Thyroid gland (tissue), 4 donors: ENCODE results near the gene ITGBL1. TPM values are rescaled to one million over a fixed set of nuclear protein-coding genes. Genes with fewer than 3 reads are reported as not detected.
A peak's percentile ranks its signal among the peaks of the same experiment; 100 is the strongest.

ENCODE experiments used
- DNase-seq, 2 donors: peaks; one replicate each; pipeline ENCODE4 v3.0.0-alpha.2; 2019
- H3K27ac ChIP-seq, 3 donors: fragments of 200-600 bp; sonication (generic); 1 replicate in 2 of 3; 2 replicates in 1 of 3; pipeline ENCODE4 v1.5.1; 2016 to 2019; ENCODE audit warnings: mild to moderate bottlenecking in 1 of 3, moderate library complexity in 1 of 3
- H3K27me3 ChIP-seq: fragments of 200-600 bp; sonication (generic); one replicate; pipeline ENCODE4 v1.5.1; 2019
- H3K36me3 ChIP-seq, 2 donors: fragments of 200-600 bp; sonication (generic); one replicate each; pipeline ENCODE4 v1.5.1; 2016 to 2019
- H3K4me1 ChIP-seq, 2 donors: fragments of 200-600 bp; sonication (generic); one replicate each; pipeline ENCODE4 v1.5.1; 2017 to 2019
- H3K4me3 ChIP-seq, 3 donors: fragments of 200-600 bp; sonication (generic); replicated peaks in 1 of 3; 1 replicate in 2 of 3; 2 replicates in 1 of 3; pipeline ENCODE4 v1.5.1; 2016; ENCODE audit warnings: mild to moderate bottlenecking in 1 of 3
- H3K9me3 ChIP-seq: fragments of 200-600 bp; sonication (generic); one replicate; pipeline ENCODE4 v1.5.1; 2017
- CTCF ChIP-seq, 6 experiments: fragments of 200-600 bp in 3 of 6; fragments of 450-650 bp in 3 of 6; sonication (generic) in 3 of 6; IDR thresholded peaks; one replicate each; pipeline ENCODE4 v1.5.1; 2016 to 2019; ENCODE audit warnings: antibody characterized with exemption in 6 of 6, mild to moderate bottlenecking in 2 of 6, inconsistent platforms in 1 of 6, moderate library complexity in 1 of 6
- POLR2A ChIP-seq, 2 donors: fragments of 450-650 bp; IDR thresholded peaks; one replicate each; pipeline ENCODE4 v1.6.1; 2017; ENCODE audit warnings: antibody characterized with exemption in 2 of 2, mild to moderate bottlenecking in 2 of 2, moderate library complexity in 1 of 2
- WGBS, 2 donors: methylation state at CpG; one replicate each; pipeline ENCODE4 v1.1.5; 2017; 5-methylcytosine and 5-hydroxymethylcytosine counted together
- intact Hi-C: fragments of 100-400 bp; cut with DNase I; formaldehyde crosslinking; loops from one replicate; pipeline ENCODE4 v1.15.1; 2023
- total RNA-seq, 4 donors: library from RNA; depleted of rRNA; stranded (reverse); fragments of >200 nt; gene quantifications; one replicate each; pipeline ENCODE4 v1.2.3, GENCODE V29; 2016

ITGBL1 gene
- total RNA-seq, 4 donors from 2014 or later, result 3.4 to 20.6 (median 4.5) TPM

- Histone ChIP-seq H3K4me3 (no peak overlapping the region), H3K36me3 (no peaks in the 10 kb centered on the region), H3K27ac (no peak overlapping the region), H3K9me3 (no peaks in the 10 kb centered on the region), H3K4me1 (peaks cover 5 to 7% of the 10 kb centered on the region in 2 donors), H3K27me3 (no peaks in the 10 kb centered on the region)
- WGBS, 2 donors, result 91 to 93% methylated on average over 4 of the region's 4 CpGs
- TF ChIP-seq CTCF (IDR thresholded peaks at IDR 0.05), result no peak
- DNase-seq, result no peak
- intact Hi-C loops, result no loop called here
Observed at GRCh38 chr13:101567841-101568240, 115.4 kb downstream of the ITGBL1 start.

- H3K36me3 ChIP-seq, result no peaks in the 10 kb centered on the region
- no peak for DNase-seq
- H3K27me3 ChIP-seq, result no peaks in the 10 kb centered on the region
- WGBS, 2 donors, result 94 to 97% methylated on average over 1 of the region's 1 CpG
- no peak overlapping the region for H3K4me3 ChIP-seq
- H3K4me1 ChIP-seq, result peaks cover 5 to 7% of the 10 kb centered on the region in 2 donors
- intact Hi-C loops, result no loop called here
- TF ChIP-seq POLR2A (IDR thresholded peaks at IDR 0.05) (no peak), CTCF (IDR thresholded peaks at IDR 0.05) (no peak)
- no peak overlapping the region for H3K27ac ChIP-seq
- H3K9me3 ChIP-seq, result no peaks in the 10 kb centered on the region
Observed at GRCh38 chr13:101569807-101570206, 117.3 kb downstream of the ITGBL1 start.

- intact Hi-C loops, result no loop called here
- Histone ChIP-seq H3K4me3 (no peak overlapping the region), H3K4me1 (peaks cover 5 to 8% of the 10 kb centered on the region in 2 donors), H3K27ac (no peak overlapping the region), H3K27me3 (no peaks in the 10 kb centered on the region), H3K36me3 (no peaks in the 10 kb centered on the region), H3K9me3 (no peaks in the 10 kb centered on the region)
- no peak for TF ChIP-seq POLR2A (IDR thresholded peaks at IDR 0.05)
- no peak for TF ChIP-seq CTCF (IDR thresholded peaks at IDR 0.05)
- no peak for DNase-seq
Observed at GRCh38 chr13:101570410-101570809, 117.9 kb downstream of the ITGBL1 start.

- no peak for DNase-seq
- no peaks in the 10 kb centered on the region for H3K27me3 ChIP-seq
- H3K36me3 ChIP-seq, result no peaks in the 10 kb centered on the region
- H3K9me3 ChIP-seq, result no peaks in the 10 kb centered on the region
- no peak overlapping the region for H3K4me3 ChIP-seq
- no peak overlapping the region for H3K27ac ChIP-seq
- H3K4me1 ChIP-seq, result peaks cover 12 to 26% of the 10 kb centered on the region in 2 donors
- intact Hi-C loops, result no loop called here
- TF ChIP-seq POLR2A (IDR thresholded peaks at IDR 0.05) (no peak), CTCF (IDR thresholded peaks at IDR 0.05) (no peak)
- 73 to 79% methylated on average over 5 of the region's 5 CpGs for WGBS, 2 donors
Observed at GRCh38 chr13:101572456-101572855, 120.0 kb downstream of the ITGBL1 start.

- peaks cover 9 to 29% of the 10 kb centered on the region in 2 donors for H3K4me1 ChIP-seq
- no peak overlapping the region for H3K4me3 ChIP-seq
- H3K27ac ChIP-seq, result peak overlapping the region in 1 of 3 donors; percentile 47
- DNase-seq, result peak; percentile 37 to 58
- no peaks in the 10 kb centered on the region for H3K36me3 ChIP-seq
- intact Hi-C loops, result no loop called here
- no peaks in the 10 kb centered on the region for H3K9me3 ChIP-seq
- no peak for TF ChIP-seq POLR2A (IDR thresholded peaks at IDR 0.05)
- no peak for TF ChIP-seq CTCF (IDR thresholded peaks at IDR 0.05)
- H3K27me3 ChIP-seq, result no peaks in the 10 kb centered on the region
Observed at GRCh38 chr13:101575581-101575980, 123.1 kb downstream of the ITGBL1 start.
